ENCODE data around the gene EIF3CL. TPM values are rescaled to one million over a fixed set of nuclear protein-coding genes. Genes with fewer than 3 reads are reported as not detected.
"Not testable (repeated sequence)": the region's sequence is repeated elsewhere in the genome, so short reads cannot be mapped to it uniquely, and the experiment has no call there.

The EIF3CL gene
- total and polyA plus RNA-seq, 5 donors from 2014 or later, result 14.5 to 49.6 (median 24.5) TPM

- H3K9me3 ChIP-seq (ENCODE audit: control insufficient read depth in 2 of 2, low read length in 2 of 2); H3K27ac Mint-ChIP-seq; H3K4me3 Mint-ChIP-seq; H3K4me1 ChIP-seq (ENCODE audit: control insufficient read depth, insufficient read depth, low read length, poor library complexity, severe bottlenecking); H3K36me3 Mint-ChIP-seq; H3K9me3 Mint-ChIP-seq; H3K4me1 Mint-ChIP-seq; H3K4me3 ChIP-seq (ENCODE audit: low read depth, low read length); H3K27me3 ChIP-seq (ENCODE audit: control insufficient read depth, insufficient read depth, low read length); H3K36me3 ChIP-seq (ENCODE audit: control insufficient read depth, insufficient read depth, low read length); H3K27me3 Mint-ChIP-seq; H3K27ac ChIP-seq (ENCODE audit: insufficient read depth, low read length, poor library complexity, severe bottlenecking): not testable (repeated sequence)
- DNase-seq (peak in 1 of 3 donors; percentile 20), ATAC-seq (ENCODE audit: low read depth in 2 of 2) (peak; percentile 65 to 69)
Measured at GRCh38 chr16:28375115-28375514, 28.5 kb downstream of the EIF3CL start.

- not testable (repeated sequence) for H3K9me3 Mint-ChIP-seq; H3K4me3 Mint-ChIP-seq; ATAC-seq (ENCODE audit: low read depth in 2 of 2); H3K4me3 ChIP-seq (ENCODE audit: low read depth, low read length); H3K4me1 ChIP-seq (ENCODE audit: control insufficient read depth, insufficient read depth, low read length, poor library complexity, severe bottlenecking); H3K27ac ChIP-seq (ENCODE audit: insufficient read depth, low read length, poor library complexity, severe bottlenecking); H3K27ac Mint-ChIP-seq; H3K36me3 ChIP-seq (ENCODE audit: control insufficient read depth, insufficient read depth, low read length); H3K27me3 Mint-ChIP-seq; H3K9me3 ChIP-seq (ENCODE audit: control insufficient read depth in 2 of 2, low read length in 2 of 2); H3K36me3 Mint-ChIP-seq; DNase-seq; H3K27me3 ChIP-seq (ENCODE audit: control insufficient read depth, insufficient read depth, low read length); H3K4me1 Mint-ChIP-seq
Measured at GRCh38 chr16:28374281-28374680, 29.4 kb downstream of the EIF3CL start.

GRCh38 chr16:28367926-28368325 is 35.7 kb downstream of the EIF3CL start:
- H3K27me3 Mint-ChIP-seq, result not testable (repeated sequence)

DNA sequence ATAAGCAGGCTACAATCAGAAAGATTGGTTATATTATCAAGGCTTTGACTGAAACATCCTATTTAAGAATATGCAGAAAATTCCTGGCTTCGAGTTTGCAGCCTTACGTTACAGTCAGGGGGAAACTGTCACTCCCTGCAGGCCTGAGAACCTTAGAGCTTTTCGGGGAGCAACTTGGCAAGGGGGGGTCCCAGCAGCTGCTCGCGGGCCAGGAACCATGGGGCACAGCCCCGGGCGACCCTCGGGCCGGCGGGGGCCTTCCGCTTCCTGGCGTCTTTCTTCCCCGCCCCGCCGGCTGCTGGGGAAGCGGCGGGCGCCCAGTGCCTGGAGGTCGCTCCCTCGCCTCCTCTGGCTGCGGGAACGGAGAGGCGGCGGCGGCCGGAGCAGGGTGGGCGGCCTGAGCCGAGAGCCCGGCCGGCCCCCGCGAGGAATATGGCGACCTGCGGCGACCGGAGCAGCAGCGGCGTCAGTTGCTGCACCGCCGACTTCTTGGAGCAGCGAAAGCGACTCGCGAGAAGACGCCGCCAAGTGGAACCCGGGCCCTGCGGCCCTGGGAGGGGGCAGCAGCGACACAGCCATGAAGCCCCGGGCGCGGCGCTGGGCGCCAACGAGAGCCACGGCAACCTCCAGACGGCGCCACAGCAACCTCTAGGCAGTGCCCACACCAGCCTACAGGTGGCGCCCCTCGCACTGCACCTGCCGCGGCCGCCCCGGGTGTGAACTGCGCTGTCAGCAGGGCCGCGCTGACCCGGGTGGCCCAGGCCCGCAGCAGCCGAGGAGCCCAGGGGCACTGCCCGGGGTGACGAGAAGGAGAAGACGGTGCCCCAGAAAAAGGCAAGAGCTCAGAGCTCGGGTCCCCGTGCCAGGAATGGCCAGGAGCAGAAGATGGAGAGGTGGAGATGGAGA is 39.1 kb downstream of the EIF3CL start:
- not testable (repeated sequence) for H3K4me3 ChIP-seq (ENCODE audit: low read depth, low read length); H3K27ac Mint-ChIP-seq; H3K9me3 Mint-ChIP-seq; H3K36me3 Mint-ChIP-seq; H3K4me1 ChIP-seq (ENCODE audit: control insufficient read depth, insufficient read depth, low read length, poor library complexity, severe bottlenecking); H3K27me3 Mint-ChIP-seq; H3K27me3 ChIP-seq (ENCODE audit: control insufficient read depth, insufficient read depth, low read length); H3K4me3 Mint-ChIP-seq; H3K36me3 ChIP-seq (ENCODE audit: control insufficient read depth, insufficient read depth, low read length); H3K4me1 Mint-ChIP-seq; H3K9me3 ChIP-seq (ENCODE audit: control insufficient read depth in 2 of 2, low read length in 2 of 2); H3K27ac ChIP-seq (ENCODE audit: insufficient read depth, low read length, poor library complexity, severe bottlenecking)
- ATAC-seq (ENCODE audit: low read depth in 2 of 2) (peak; percentile 99 to 100), DNase-seq (peak in 1 of 3 donors; percentile 28)

More at GRCh38 chr16:28367926-28368325, 35.7 kb downstream of the EIF3CL start:
- H3K4me3 ChIP-seq (ENCODE audit: low read depth, low read length); H3K36me3 Mint-ChIP-seq; H3K27me3 ChIP-seq (ENCODE audit: control insufficient read depth, insufficient read depth, low read length); H3K9me3 ChIP-seq (ENCODE audit: control insufficient read depth in 2 of 2, low read length in 2 of 2); H3K9me3 Mint-ChIP-seq; H3K4me3 Mint-ChIP-seq; H3K27ac ChIP-seq (ENCODE audit: insufficient read depth, low read length, poor library complexity, severe bottlenecking); H3K27ac Mint-ChIP-seq; ATAC-seq (ENCODE audit: low read depth in 2 of 2); DNase-seq; H3K4me1 ChIP-seq (ENCODE audit: control insufficient read depth, insufficient read depth, low read length, poor library complexity, severe bottlenecking); H3K36me3 ChIP-seq (ENCODE audit: control insufficient read depth, insufficient read depth, low read length); H3K4me1 Mint-ChIP-seq: not testable (repeated sequence)

DNA sequence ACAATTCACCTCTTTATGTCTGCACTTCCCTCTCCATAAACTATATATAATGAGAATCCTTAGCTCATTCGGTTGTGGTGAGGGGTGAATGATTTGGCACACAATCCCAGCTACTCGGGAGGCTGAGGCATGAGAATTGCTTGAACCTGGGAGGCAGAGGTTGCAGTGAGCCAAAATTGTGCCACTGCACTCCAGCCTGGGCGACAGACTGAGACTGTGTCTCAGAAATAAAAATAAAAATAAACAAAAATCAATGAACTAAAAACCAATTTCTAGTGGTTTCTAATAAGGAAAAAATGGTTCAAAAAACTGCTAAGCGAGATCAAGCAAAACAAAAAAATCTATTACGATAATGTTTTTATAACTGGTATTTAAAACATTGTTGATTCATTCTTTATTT is 40.2 kb downstream of the EIF3CL start, which contains the start of gene NPIPB6:
Gene NPIPB6 (minus strand): TSS at position 101 of the 400 bp plus-strand sequence. CDS start 686 bp downstream, outside the sequence.
- H3K36me3 ChIP-seq (ENCODE audit: control insufficient read depth, insufficient read depth, low read length); H3K9me3 Mint-ChIP-seq; ATAC-seq (ENCODE audit: low read depth in 2 of 2); H3K36me3 Mint-ChIP-seq; H3K27ac Mint-ChIP-seq; H3K4me3 Mint-ChIP-seq; H3K4me1 Mint-ChIP-seq; H3K4me3 ChIP-seq (ENCODE audit: low read depth, low read length); DNase-seq; H3K27ac ChIP-seq (ENCODE audit: insufficient read depth, low read length, poor library complexity, severe bottlenecking); H3K9me3 ChIP-seq (ENCODE audit: control insufficient read depth in 2 of 2, low read length in 2 of 2); H3K27me3 ChIP-seq (ENCODE audit: control insufficient read depth, insufficient read depth, low read length); H3K4me1 ChIP-seq (ENCODE audit: control insufficient read depth, insufficient read depth, low read length, poor library complexity, severe bottlenecking); H3K27me3 Mint-ChIP-seq: not testable (repeated sequence)

DNA sequence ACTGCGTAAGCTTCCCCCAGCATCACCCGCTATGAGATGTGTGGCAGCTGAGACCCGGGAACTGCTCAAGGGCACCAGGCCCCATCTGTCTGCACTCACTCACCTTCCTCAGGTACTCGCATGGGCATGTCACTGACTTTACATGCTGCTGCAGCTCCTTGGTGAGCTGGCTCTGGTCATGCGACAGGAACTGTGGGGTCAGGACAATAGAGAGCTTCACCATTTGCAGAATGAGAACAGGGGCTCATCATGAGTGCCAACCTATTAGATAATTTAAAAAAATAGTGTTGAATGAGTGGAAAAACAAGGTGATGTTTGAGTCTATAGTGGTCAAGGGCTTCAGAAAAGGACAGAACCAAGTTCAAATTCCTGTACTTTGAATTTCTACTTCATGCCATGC is 41.0 kb downstream of the EIF3CL start:
- H3K36me3 Mint-ChIP-seq; H3K27me3 ChIP-seq (ENCODE audit: control insufficient read depth, insufficient read depth, low read length); H3K9me3 ChIP-seq (ENCODE audit: control insufficient read depth in 2 of 2, low read length in 2 of 2); H3K4me1 ChIP-seq (ENCODE audit: control insufficient read depth, insufficient read depth, low read length, poor library complexity, severe bottlenecking); H3K9me3 Mint-ChIP-seq; H3K27ac Mint-ChIP-seq; H3K4me1 Mint-ChIP-seq; DNase-seq; ATAC-seq (ENCODE audit: low read depth in 2 of 2); H3K27me3 Mint-ChIP-seq; H3K36me3 ChIP-seq (ENCODE audit: control insufficient read depth, insufficient read depth, low read length); H3K27ac ChIP-seq (ENCODE audit: insufficient read depth, low read length, poor library complexity, severe bottlenecking); H3K4me3 Mint-ChIP-seq; H3K4me3 ChIP-seq (ENCODE audit: low read depth, low read length): not testable (repeated sequence)

- H3K27ac ChIP-seq (ENCODE audit: insufficient read depth, low read length, poor library complexity, severe bottlenecking); H3K9me3 ChIP-seq (ENCODE audit: control insufficient read depth in 2 of 2, low read length in 2 of 2); H3K4me1 Mint-ChIP-seq; DNase-seq; H3K9me3 Mint-ChIP-seq; H3K27me3 ChIP-seq (ENCODE audit: control insufficient read depth, insufficient read depth, low read length); H3K27me3 Mint-ChIP-seq; H3K36me3 Mint-ChIP-seq; ATAC-seq (ENCODE audit: low read depth in 2 of 2); H3K4me1 ChIP-seq (ENCODE audit: control insufficient read depth, insufficient read depth, low read length, poor library complexity, severe bottlenecking); H3K4me3 Mint-ChIP-seq; H3K36me3 ChIP-seq (ENCODE audit: control insufficient read depth, insufficient read depth, low read length); H3K27ac Mint-ChIP-seq; H3K4me3 ChIP-seq (ENCODE audit: low read depth, low read length): not testable (repeated sequence)
Measured at GRCh38 chr16:28338230-28338629, 65.4 kb downstream of the EIF3CL start.

All from CD4-positive, CD25-positive, alpha-beta regulatory T cell (primary cell).